ENCODE results near the gene C11orf42.
A peak's percentile ranks its signal among the peaks of the same experiment; 100 is the strongest.

Gene C11orf42

DNA sequence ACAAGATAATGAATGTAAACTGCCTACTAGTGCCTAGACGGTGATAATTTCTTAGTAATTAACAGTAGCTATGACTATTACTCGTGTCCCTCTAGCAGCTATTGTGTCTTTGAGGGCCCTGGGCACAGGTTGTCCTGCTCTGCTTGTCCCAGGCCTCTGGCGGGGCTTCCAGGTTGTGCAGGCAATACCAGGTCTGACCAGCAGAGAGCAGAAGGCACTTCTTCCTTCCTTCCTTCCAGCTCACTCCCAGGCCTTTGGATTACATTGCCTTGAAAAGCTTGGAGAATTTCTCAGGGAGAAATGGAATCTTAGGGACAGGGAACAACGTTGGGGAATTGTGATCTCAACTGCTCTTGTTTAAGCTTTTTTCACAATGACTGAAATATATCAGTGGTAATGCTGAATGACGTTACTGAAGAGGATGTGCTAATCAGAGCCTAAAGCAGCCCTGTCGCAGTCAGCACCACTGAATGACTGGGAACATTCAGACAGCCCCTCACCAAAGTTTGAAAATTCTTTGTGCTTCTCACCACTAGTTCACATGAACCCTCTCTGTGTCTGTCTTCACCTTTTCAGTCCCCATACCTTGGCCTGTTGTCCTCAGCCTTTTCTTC, 45.9 kb downstream of the C11orf42 start:
- no peak for FAIRE-seq
- peak; percentile 65 for DNase-seq (ENCODE audit: insufficient read length, low spot score)

DNA sequence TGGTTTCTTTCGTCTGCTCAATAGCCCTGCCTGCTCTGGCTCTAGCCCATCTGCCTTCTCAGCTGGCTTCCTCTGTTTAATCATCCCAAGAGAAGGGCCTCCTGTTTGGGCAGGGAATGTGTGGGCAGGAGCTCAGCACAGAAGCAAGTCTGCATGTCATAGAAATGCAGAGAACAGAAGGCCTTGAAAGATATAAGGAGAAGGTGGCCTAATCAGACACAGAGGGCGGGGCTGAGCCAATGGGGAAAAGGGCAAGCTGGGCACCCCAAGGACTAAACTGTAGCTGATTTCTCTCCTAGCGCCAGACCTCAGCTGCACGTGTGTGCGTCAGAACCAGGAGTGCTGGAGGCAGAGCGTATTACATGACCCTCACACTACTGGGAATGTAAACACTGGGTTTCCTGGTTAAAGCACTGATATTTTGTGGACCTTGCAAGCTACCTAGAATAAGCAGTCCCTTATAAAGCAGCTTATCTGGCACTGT, 46.7 kb downstream of the C11orf42 start:
- DNase-seq (ENCODE audit: insufficient read length, low spot score), result no peak
- no peak for FAIRE-seq

DNA sequence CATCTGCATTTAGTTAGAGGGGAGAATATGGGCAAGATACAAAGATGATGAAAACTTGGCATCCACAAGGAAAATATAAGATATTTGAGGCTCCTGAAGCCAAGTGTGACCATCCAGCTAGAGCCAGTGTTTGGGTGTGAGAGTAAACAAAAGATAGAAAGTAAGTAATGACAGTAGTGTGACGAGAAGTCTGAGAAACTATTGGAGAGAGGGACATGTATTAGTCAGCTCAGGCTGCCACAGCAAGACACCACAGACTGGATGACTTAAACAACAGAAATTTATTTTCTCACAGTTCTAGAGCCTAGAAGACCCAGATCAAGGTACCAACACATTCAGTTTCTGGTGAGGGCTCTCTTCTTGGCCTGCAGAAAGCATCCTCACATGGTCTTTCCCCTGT, 47.8 kb downstream of the C11orf42 start:
- FAIRE-seq (no peak), DNase-seq (ENCODE audit: insufficient read length, low spot score) (no peak)

DNA sequence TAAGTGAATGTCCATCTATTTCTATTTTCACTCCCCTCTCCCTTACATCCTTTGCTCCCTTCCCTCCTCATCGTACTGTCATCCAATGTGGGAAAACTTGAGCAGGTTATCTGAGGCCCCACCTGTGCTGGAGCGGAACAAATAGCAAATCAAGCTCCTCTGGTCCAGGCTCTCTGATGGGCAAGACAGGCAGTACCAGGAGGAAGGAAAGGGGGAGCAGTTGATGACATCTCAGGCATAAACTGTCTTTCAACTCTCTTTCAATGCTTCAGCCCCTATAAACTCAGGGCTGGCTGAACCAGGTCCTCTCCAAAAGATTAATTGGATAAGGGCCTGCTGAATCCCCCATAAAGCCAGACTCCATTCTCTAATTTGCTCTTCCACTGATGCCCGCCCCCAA, 52.8 kb downstream of the C11orf42 start:
- no peak for FAIRE-seq
- no peak for DNase-seq (ENCODE audit: insufficient read length, low spot score)

DNA sequence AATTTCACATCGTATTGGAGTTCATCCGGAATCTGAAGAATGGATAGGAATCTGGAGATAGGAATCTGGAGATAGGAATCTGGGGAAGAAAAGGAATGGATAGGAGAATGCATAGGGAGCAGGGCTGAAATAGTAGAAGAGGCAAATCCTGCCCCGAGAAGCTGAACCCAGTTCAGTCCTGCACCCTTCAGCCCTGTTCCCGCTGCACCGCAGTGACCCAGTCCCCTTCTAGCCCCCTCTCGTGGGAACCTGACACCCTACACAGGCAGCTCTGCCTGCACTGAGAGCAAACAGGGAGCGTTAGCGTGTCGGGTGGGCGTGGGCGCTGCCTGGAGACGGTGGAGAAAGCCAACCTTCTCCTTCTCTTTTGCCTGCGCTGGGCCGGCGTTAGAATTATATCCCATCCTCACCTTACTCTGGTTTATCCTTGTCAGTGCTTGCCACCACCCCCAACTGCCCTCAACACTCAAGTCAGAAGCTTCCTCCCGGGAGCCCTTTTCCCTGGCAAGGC, 53.3 kb downstream of the C11orf42 start:
- FAIRE-seq (no peak), DNase-seq (ENCODE audit: insufficient read length, low spot score) (no peak)

DNA sequence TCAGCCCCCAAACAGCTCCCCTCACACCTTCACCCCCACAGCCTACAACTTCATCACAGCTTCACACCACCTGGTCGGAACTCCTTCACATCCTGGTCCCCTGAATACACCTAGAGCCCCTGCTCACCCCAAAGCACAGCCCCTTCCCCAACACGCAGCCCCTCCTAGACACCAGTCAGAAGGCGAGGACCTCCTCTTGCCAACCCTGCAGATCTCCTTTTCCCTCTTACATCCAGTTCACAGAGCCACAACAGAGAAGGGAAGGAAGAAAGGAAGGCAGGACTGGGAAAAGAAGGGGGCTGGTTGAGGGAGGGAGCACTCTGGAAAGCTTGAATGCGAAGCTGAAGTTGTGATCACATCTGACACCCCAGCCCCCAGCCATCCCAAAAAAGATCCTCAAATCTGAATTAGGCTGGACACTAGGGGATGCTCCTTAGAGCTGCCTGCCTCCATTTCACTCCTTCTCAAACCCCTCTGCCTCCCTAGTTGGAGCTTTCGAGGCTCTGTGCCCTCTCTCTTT, 54.9 kb downstream of the C11orf42 start:
- DNase-seq (ENCODE audit: insufficient read length, low spot score) (no peak), FAIRE-seq (no peak)

Data from HTR-8/SVneo (cell line).